Activated naive CD8-positive, alpha-beta T cell (primary cell): Measurements from ENCODE around the gene CUEDC1.
"Not testable (repeated sequence)": the region's sequence is repeated elsewhere in the genome, so short reads cannot be mapped to it uniquely, and the experiment has no call there.

Experiments used
- H3K27ac Mint-ChIP-seq: one replicate; pipeline ENCODE4 v1.8.0; 2021; ENCODE audit warnings: mixed read lengths
- H3K27me3 Mint-ChIP-seq: one replicate; pipeline ENCODE4 v1.8.0; 2021; ENCODE audit warnings: mixed read lengths
- H3K36me3 Mint-ChIP-seq: one replicate; pipeline ENCODE4 v1.8.0; 2021; ENCODE audit warnings: mixed read lengths
- H3K4me1 Mint-ChIP-seq: one replicate; pipeline ENCODE4 v1.8.0; 2021; ENCODE audit warnings: low read depth, mixed read lengths
- H3K4me3 Mint-ChIP-seq: one replicate; pipeline ENCODE4 v1.8.0; 2021; ENCODE audit warnings: mild to moderate bottlenecking, mixed read lengths
- H3K9me3 Mint-ChIP-seq: one replicate; pipeline ENCODE4 v1.8.0; 2021; ENCODE audit warnings: low read depth, mixed read lengths

CUEDC1 gene

GRCh38 chr17:57856792-57857620, 98.2 kb downstream of the CUEDC1 start:
- Mint-ChIP-seq H3K4me3 (no peak overlapping the region), H3K27ac (no peak overlapping the region), H3K36me3 (no peaks in the 10 kb centered on the region), H3K9me3 (no peaks in the 10 kb centered on the region), H3K27me3 (peaks cover 4% of the 10 kb centered on the region), H3K4me1 (peaks cover 12% of the 10 kb centered on the region)

- no peaks in the 10 kb centered on the region for H3K36me3 Mint-ChIP-seq
- no peaks in the 10 kb centered on the region for H3K9me3 Mint-ChIP-seq
- H3K27ac Mint-ChIP-seq, result no peak overlapping the region
- H3K4me1 Mint-ChIP-seq, result peaks cover 14% of the 10 kb centered on the region
- no peak overlapping the region for H3K4me3 Mint-ChIP-seq
- peaks cover 2% of the 10 kb centered on the region for H3K27me3 Mint-ChIP-seq
These were observed 99.7 kb downstream of the CUEDC1 start for GRCh38 chr17:57855391-57856035.

GRCh38 chr17:57853695-57854094, 101.5 kb downstream of the CUEDC1 start:
- no peaks in the 10 kb centered on the region for H3K9me3 Mint-ChIP-seq
- no peaks in the 10 kb centered on the region for H3K27me3 Mint-ChIP-seq

GRCh38 chr17:57852955-57853328, 102.3 kb downstream of the CUEDC1 start:
- Mint-ChIP-seq H3K27me3 (no peaks in the 10 kb centered on the region), H3K4me1 (peaks cover 36% of the 10 kb centered on the region), H3K9me3 (no peaks in the 10 kb centered on the region), H3K4me3 (no peak overlapping the region), H3K27ac (no peak overlapping the region), H3K36me3 (peaks cover 3% of the 10 kb centered on the region)

More at GRCh38 chr17:57853695-57854094, 101.5 kb downstream of the CUEDC1 start:
- H3K27ac Mint-ChIP-seq, result peak overlapping the region; percentile 24
- peaks cover 29% of the 10 kb centered on the region for H3K4me1 Mint-ChIP-seq
- H3K4me3 Mint-ChIP-seq, result no peak overlapping the region
- H3K36me3 Mint-ChIP-seq, result peaks cover 3% of the 10 kb centered on the region

- peaks cover 36% of the 10 kb centered on the region for H3K4me1 Mint-ChIP-seq
- no peaks in the 10 kb centered on the region for H3K9me3 Mint-ChIP-seq
- peak overlapping the region; percentile 66 for H3K4me3 Mint-ChIP-seq
- H3K36me3 Mint-ChIP-seq, result peaks cover 3% of the 10 kb centered on the region
- no peaks in the 10 kb centered on the region for H3K27me3 Mint-ChIP-seq
- peak overlapping the region; percentile 75 for H3K27ac Mint-ChIP-seq
These were observed 102.9 kb downstream of the CUEDC1 start for GRCh38 chr17:57852092-57852954.

GRCh38 chr17:57849874-57850754, 105.1 kb downstream of the CUEDC1 start, which contains the start of gene MRPS23:
TSS of gene MRPS23 (minus strand) at chr17:57850044. CDS start at chr17:57850010, 34 bp downstream.
- H3K27ac Mint-ChIP-seq, result peak within 1 kb of the TSS; percentile 99
- peaks cover 43% of the 10 kb centered on the region for H3K4me1 Mint-ChIP-seq
- H3K27me3 Mint-ChIP-seq, result no peaks in the 10 kb centered on the region
- peaks cover 5% of the 10 kb centered on the region for H3K36me3 Mint-ChIP-seq
- H3K4me3 Mint-ChIP-seq, result peak within 1 kb of the TSS; percentile 100
- no peaks in the 10 kb centered on the region for H3K9me3 Mint-ChIP-seq

- Mint-ChIP-seq H3K27ac (peak overlapping the region; percentile 99), H3K4me1 (peaks cover 45% of the 10 kb centered on the region), H3K36me3 (peaks cover 5% of the 10 kb centered on the region), H3K9me3 (no peaks in the 10 kb centered on the region), H3K27me3 (no peaks in the 10 kb centered on the region), H3K4me3 (peak overlapping the region; percentile 100)
These were observed 105.9 kb downstream of the CUEDC1 start for GRCh38 chr17:57849163-57849873.

GRCh38 chr17:57846056-57846945, 108.9 kb downstream of the CUEDC1 start:
- not testable (repeated sequence) for H3K4me3 Mint-ChIP-seq, H3K9me3 Mint-ChIP-seq, H3K36me3 Mint-ChIP-seq, H3K27ac Mint-ChIP-seq, H3K27me3 Mint-ChIP-seq
- peaks cover 48% of the 10 kb centered on the region for H3K4me1 Mint-ChIP-seq

GRCh38 chr17:57842280-57842679, 112.9 kb downstream of the CUEDC1 start:
- H3K9me3 Mint-ChIP-seq, result no peaks in the 10 kb centered on the region
- H3K4me3 Mint-ChIP-seq, result no peak overlapping the region
- peaks cover 5% of the 10 kb centered on the region for H3K36me3 Mint-ChIP-seq
- H3K27me3 Mint-ChIP-seq, result no peaks in the 10 kb centered on the region
- peaks cover 19% of the 10 kb centered on the region for H3K4me1 Mint-ChIP-seq
- H3K27ac Mint-ChIP-seq, result no peak overlapping the region

GRCh38 chr17:57839571-57839923, 115.7 kb downstream of the CUEDC1 start:
- Mint-ChIP-seq H3K4me3 (no peak overlapping the region), H3K4me1 (peaks cover 10% of the 10 kb centered on the region), H3K9me3 (no peaks in the 10 kb centered on the region), H3K27ac (no peak overlapping the region), H3K36me3 (peaks cover 3% of the 10 kb centered on the region), H3K27me3 (no peaks in the 10 kb centered on the region)

GRCh38 chr17:57838857-57839570, 116.2 kb downstream of the CUEDC1 start:
- Mint-ChIP-seq H3K36me3 (peaks cover 3% of the 10 kb centered on the region), H3K9me3 (no peaks in the 10 kb centered on the region), H3K4me3 (no peak overlapping the region), H3K4me1 (peaks cover 9% of the 10 kb centered on the region), H3K27ac (no peak overlapping the region), H3K27me3 (no peaks in the 10 kb centered on the region)

- H3K4me3 Mint-ChIP-seq, result no peak overlapping the region
- no peaks in the 10 kb centered on the region for H3K9me3 Mint-ChIP-seq
- no peaks in the 10 kb centered on the region for H3K27me3 Mint-ChIP-seq
- peaks cover 6% of the 10 kb centered on the region for H3K4me1 Mint-ChIP-seq
- H3K36me3 Mint-ChIP-seq, result peaks cover 3% of the 10 kb centered on the region
- H3K27ac Mint-ChIP-seq, result no peak overlapping the region
These were observed 116.8 kb downstream of the CUEDC1 start for GRCh38 chr17:57838453-57838852.
